Hematopoietic multipotent progenitor cell treated with erythropoietin and hydrocortisone succinate and interleukin-3 and kit ligand, for 17 days (in vitro differentiated cells): Measurements from ENCODE around the gene IRAK1.

Experiments
- DNase-seq: peaks from one replicate; pipeline ENCODE4 v3.0.0-alpha.2; 2015; ENCODE audit warnings: low spot score

Gene IRAK1

DNA sequence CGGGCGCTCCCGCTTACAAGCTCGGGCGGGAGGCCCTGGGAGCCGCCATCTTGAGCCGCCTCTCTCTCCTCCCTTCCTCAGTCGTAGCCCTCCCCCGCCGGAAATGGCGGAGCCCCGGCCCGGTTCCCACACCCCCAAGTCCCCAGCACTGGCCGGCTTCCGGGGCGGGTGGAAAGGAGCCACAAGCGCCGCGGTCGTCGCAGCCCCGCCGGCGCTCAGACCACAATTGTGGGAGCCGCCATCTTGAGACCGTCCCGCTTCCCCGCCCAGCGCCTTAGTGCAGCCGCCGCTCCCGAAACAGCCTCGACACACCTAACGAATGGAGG, 48.6 kb downstream of the IRAK1 start:
- peak; percentile 75 for DNase-seq

DNA sequence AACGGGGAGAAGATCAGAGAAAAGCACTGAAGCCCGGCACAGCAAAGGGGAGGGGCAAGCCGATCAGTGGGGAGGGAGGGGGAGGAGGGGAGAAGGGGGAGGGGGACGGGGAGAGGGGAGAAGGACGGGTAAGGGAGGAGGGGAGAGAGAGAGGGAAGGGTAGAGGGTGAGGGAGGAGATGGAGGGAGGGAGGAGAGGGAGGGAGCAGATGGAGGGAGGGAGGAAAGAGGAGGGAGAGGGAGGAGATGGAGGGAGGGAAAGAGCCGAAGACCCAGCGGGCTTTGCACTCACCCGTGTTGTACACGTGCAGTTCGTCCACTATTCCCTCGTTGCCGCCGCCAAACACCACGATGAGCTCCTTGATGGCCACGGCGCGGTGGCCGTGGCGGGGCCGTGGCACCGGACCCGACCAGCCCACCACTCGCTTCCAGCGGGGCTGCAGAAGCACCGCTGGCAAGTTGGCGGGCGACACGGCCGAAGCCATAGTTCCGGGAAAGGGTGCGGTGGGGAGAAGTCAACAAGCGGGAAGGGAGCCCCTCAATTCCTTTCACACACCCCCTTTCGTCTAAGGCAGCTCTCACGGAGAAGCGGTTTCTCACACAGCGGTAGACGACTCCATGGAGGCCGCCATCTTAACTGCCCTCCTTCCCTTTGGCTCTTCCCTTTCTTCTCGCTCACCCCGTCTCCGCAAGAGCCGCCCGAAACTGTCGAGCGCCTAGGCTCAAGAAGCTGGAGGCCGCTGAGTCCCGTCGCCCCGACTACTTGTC, 49.2 kb downstream of the IRAK1 start:
- peak; percentile 59 for DNase-seq

DNA sequence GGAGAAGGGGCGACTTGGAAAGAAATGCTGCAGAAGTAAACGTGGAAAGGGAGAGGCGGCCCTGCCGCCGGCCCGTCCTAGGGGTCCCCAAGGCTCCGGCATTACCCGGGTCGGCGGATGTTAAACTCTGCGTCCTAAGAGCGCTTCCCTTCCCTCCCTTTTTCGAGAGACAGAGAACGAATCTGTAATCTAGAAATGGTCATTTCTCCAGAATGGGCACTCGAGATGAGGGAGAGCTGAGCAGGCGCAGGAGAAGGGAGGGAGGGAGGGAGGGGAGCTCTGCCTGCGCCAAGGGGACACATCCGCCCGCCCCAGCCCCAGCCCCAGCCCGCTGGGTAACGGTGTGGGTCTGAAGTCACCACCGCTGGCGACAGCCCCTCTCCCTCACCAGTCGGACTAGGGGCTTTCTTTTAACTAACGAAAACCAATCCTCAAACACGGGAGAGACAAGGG, 49.8 kb downstream of the IRAK1 start:
- DNase-seq, result no peak

DNA sequence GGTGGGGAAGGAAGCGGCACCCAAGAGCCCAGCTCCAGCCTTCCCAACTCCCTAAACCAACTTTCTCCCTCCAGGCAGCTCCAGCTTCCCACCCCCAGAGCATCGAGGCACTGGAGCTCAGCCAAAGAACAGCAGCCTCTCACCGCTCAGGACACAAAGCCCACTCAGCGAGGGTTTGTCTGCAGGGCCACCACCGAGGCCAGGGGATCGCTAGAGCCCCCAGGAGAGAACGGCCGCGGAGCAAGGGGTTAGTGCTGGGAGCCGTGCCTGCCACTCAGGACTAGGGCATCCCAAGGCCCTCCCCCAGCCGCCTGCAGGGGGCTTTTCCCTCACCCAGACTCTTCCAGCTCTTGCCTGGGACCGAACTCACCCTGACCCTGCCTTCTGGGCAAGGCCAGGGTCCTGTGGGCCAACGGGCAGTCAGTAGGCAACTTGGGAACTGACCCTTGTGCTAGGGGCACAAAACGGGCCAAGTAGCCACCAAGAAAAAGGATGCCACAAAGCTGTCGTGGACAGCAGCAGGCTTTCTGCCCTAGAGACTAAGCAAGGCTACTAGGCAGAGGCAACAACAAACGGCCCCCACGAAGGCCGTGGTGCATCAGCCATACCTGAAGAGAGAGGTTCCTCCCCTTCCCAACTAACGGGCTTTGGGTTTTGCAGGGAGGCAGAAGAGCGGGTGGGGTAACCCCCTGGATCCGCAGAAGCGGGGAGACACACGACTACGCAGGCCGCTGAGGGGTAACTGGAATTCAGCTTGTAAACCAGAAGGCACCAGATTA, 50.4 kb downstream of the IRAK1 start:
- DNase-seq, result peak; percentile 7

DNA sequence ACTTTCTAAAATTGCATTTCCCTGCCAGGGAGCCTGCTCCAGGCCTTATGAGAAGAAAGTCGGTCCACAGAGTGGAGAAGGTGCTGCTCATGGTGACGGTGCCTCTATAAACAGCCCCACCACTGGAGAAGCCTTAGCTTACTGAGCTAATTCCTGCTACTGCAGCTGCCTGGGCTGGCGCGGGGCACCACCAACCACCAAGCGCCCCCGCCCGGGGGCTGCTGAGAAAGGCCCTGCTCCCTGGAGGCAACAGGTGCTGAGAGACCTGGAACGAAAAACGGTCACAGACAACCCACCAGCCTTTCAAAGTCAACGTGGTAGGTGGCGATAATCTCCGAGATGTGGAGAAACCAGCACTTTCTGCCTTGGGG, 51.0 kb downstream of the IRAK1 start:
- DNase-seq, result peak; percentile 31

DNA sequence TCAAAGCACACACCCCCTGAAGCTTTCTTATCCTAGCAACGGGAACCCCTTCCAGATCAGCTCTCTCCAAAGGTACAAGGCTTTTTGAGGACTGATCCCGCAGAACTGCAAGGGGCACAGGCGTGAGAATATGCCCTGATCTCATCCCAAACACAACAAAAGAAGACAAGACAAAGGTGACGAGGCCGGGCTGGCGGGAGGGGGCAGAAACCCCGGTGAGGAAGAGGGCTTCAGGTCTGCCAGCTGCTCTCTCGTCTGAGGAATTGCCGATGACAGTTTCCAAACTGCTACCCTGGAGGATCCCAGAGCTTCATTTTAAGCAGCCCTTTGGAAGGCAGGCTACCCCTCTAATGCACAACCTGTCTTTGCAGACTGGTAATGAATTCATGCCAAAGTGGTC, 51.4 kb downstream of the IRAK1 start:
- DNase-seq, result no peak

DNA sequence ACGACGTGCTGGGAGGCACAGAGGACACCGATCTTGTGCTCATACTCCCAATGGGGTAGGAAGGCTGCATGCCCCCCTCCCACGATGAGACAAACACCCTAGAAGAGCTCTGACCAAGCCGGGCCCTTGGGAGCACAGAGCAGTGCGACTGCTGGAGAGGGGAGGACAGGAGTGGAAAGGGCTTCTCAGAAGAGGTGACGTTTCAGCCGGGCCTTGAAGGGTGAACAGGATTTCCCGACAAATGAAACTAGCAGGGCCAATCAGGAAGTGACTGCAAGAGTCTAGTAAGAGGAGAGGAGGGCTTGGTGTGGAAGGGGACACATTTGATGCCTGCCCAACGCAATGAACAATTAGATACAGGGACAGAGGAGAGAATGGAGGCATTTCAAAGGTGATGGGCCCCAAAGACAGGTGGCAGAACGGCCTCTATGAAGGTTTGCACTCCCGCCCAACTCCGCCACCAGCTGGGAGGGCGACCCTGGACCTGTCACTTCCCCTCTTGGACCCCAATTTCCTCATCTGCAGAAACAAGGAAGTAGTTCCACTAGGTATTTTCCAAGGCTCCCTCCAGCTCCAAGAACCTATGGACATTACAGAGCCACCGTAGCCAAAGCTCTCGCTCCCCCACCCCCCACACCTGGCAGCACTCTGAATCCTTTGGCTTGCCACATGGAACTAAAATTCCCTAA, 52.0 kb downstream of the IRAK1 start:
- no peak for DNase-seq

DNA sequence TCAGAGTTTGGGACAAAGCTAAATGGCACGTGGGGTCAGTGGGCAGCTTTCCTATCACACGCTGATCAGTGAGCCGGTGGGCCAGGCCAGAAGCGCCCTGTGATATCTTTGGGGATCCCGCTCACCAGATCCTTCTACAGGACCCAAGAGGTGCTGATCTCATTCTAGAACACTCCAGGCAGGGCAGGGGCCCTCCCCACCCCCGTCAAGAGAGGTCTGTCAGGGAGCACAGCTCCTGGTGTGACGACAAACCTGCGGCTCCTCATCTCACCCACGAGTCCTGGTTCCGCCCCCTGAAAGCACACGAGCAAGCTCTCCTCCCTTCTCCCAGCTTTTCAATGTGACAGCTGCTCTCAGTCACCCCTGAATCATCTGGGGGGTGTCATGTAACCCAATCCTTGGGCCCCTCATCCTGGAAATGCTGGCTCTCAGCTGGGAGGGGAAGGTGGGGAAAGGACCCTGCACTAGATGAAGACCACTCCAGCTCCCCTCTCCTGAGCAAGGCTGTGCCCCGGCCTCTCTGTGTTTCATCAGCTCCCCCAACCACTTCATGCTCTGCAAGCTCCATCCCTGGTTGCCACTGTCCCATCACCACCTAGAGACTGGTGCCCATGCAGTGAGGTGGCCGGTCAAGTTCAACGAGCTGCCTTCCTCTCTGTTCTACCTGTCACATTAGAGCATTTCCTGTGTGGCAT, 52.7 kb downstream of the IRAK1 start:
- DNase-seq, result no peak

DNA sequence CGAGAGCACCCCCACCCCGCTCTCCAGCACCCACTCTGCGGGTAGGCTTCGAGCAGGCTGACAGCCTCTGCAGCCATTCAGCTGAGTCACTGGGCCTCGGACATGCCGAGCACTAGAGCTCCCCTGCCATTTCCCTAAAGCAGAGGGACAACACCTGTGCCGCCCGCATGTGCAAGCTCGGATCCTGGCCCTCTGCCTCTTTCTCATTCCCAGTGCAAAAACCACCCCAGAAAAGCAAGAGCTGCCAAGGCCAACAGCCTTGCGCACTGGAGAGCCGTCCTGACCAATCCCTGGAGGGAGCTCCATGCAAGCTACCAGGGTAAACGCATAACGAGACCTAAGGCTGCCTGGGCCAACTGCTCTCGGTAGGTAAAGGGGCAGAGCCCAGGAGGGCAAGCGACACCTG, 53.4 kb downstream of the IRAK1 start:
- DNase-seq, result no peak

DNA sequence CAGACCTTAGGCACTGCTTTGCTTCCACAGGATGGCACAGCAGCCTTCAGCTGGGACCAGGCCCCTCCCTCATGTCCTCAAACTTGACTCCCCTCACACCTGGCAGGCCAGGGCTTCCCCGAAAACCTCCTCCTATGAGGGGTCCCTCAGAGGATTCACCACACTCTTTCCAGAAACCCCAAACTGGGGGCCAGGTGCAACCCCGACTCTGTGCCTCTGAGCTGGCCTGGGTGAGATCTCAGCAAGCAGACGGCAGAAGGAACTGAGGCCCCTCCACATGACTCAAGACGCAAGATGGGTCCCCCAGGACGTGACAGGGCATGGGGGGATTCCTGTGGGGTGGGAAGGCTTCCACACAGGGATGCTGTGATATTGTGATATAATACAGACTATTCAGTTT, 54.3 kb downstream of the IRAK1 start:
- no peak for DNase-seq

DNA sequence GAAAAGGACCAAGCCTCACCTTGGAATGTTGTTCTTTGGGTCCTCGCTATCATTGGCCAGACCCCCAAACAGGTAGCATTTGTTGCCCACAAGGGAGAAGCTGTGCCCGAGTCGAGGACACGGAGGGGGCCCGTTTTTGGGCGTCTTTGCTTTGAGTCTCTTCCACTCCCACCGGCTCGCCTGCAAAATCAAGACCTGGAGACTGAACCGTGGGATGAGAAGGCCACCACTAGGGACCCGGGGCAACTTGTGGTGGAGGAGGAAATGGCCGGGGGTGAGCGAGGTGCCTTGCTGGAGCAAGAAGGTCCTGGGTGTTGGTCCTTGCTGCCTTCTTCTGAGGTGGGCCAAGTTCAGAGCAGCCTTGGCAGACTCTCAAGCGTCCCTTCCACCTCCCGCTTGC, 55.6 kb downstream of the IRAK1 start:
- no peak for DNase-seq

DNA sequence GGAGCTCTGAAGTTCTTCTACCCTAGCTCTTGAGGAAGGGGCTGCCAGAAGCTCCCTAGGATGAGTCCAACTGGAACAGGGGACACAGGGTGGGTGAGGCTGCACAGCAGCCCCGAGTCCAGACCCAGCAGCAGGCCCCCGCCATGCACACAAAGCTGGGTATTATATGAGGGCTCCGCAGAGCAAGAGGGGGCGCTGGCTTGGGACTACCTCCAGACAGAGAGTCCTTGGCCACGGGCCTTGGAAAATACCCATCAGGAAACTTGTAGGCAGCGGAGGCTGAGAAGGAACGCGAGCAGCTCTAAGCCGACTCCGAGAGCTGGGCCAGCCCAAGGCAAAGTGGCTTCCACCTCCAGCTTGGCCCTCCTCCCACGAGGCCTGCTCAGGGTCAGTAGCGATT, 56.2 kb downstream of the IRAK1 start:
- DNase-seq, result no peak

DNA sequence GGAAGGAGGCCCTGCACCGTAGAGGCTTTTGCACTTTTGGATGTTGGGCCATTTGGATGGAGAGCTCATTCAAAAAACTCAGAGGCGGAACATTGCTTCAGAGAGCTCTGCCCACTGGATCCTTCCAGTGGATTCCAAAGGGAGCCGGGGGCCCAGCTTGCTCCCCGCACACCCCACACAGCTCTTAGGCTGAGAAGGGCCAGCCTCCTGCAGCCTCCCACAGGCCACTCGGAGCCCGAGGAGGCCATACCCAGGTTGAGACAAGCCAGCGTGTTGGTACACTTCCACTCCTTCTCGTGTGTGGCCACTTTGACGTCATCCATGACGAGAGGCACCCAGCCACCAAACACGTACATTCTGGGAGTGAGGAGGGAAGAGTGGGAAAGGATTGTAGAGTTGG, 58.4 kb downstream of the IRAK1 start:
- DNase-seq, result no peak

DNA sequence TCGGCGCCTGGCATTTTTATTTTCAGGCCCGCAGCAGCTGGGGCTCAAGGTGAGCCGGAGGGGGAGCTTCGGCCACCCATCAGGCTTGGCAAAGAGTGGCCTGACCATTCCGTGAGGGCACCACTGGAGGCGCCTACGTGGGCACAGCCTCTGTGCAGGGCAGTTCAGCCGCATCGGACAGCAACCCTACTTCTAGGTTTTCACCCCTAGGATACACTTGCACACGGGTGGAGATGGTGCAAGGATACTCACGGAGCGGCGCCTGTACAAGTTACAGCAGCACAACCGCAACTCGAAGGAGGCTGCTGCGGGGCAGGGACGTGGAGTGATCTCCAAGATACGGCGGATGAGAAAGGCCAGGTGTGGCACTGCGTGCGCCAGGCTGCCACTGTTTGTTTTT, 58.9 kb downstream of the IRAK1 start:
- no peak for DNase-seq
